ENCODE results near the gene DSCAML1.

The DSCAML1 gene

GRCh38 chr11:117438371-117439000 lies 358.5 kb downstream of the DSCAML1 start:
- peak; percentile 27 for DNase-seq

- no peak for DNase-seq
Measured at GRCh38 chr11:117437791-117438130, 359.3 kb downstream of the DSCAML1 start.

GRCh38 chr11:117437041-117437790 lies 359.8 kb downstream of the DSCAML1 start:
- no peak for DNase-seq

- DNase-seq, result no peak
Measured at GRCh38 chr11:117435326-117435725, 361.7 kb downstream of the DSCAML1 start.

GRCh38 chr11:117434481-117434880 lies 362.5 kb downstream of the DSCAML1 start:
- no peak for DNase-seq

GRCh38 chr11:117433717-117434116 lies 363.3 kb downstream of the DSCAML1 start:
- no peak for DNase-seq

GRCh38 chr11:117431436-117431835 lies 365.6 kb downstream of the DSCAML1 start:
- DNase-seq, result no peak

- no peak for DNase-seq
Measured at GRCh38 chr11:117430293-117430955, 366.6 kb downstream of the DSCAML1 start.

- no peak for DNase-seq
Measured at GRCh38 chr11:117428856-117429229, 368.2 kb downstream of the DSCAML1 start.

- no peak for DNase-seq
Measured at GRCh38 chr11:117428186-117428855, 368.7 kb downstream of the DSCAML1 start.

GRCh38 chr11:117427356-117427874 lies 369.6 kb downstream of the DSCAML1 start:
- DNase-seq, result no peak

GRCh38 chr11:117426941-117427340 lies 370.1 kb downstream of the DSCAML1 start:
- DNase-seq, result no peak

- DNase-seq, result peak; percentile 79
Measured at GRCh38 chr11:117426297-117426685, 370.7 kb downstream of the DSCAML1 start.

GRCh38 chr11:117425679-117426296 lies 371.2 kb downstream of the DSCAML1 start:
- DNase-seq, result no peak

- DNase-seq, result no peak
Measured at GRCh38 chr11:117424781-117425180, 372.2 kb downstream of the DSCAML1 start.

GRCh38 chr11:117423046-117423575 lies 373.9 kb downstream of the DSCAML1 start:
- DNase-seq, result no peak

- DNase-seq, result no peak
Measured at GRCh38 chr11:117421476-117421875, 375.5 kb downstream of the DSCAML1 start.

GRCh38 chr11:117421041-117421440 lies 376.0 kb downstream of the DSCAML1 start:
- no peak for DNase-seq

GRCh38 chr11:117420598-117420997 lies 376.4 kb downstream of the DSCAML1 start:
- no peak for DNase-seq

- no peak for DNase-seq
Measured at GRCh38 chr11:117420143-117420485, 376.9 kb downstream of the DSCAML1 start.

GRCh38 chr11:117419482-117420142 lies 377.4 kb downstream of the DSCAML1 start:
- no peak for DNase-seq

All from stimulated activated CD4-positive, alpha-beta T cell treated with anti-CD3 and anti-CD28 coated beads, Interleukin-15, amount 100 ng/mL, for 24 hours (primary cell).